T-cell (primary cell): ENCODE measurements around the gene PREX1. TPM values are rescaled to one million over a fixed set of nuclear protein-coding genes. Genes with fewer than 3 reads are reported as not detected.

Experiments used
- ATAC-seq, 4 experiments: fragments of 200-7000 bp in 3 of 4; fragments of 150-1000 bp in 1 of 4; cut with Tn5 transposase; replicated peaks in 1 of 4; 1 replicate in 3 of 4; 2 replicates in 1 of 4; pipeline ENCODE4 v1.10.0; 2021; ENCODE audit warnings: moderate library complexity in 3 of 4, mild to moderate bottlenecking in 2 of 4, moderate number of reproducible peaks in 1 of 4
- CTCF ChIA-PET, 2 donors: fragments of 300-600 bp; sonication (Branson Sonifier 250); formaldehyde crosslinking; loops; one replicate each; lab custom pipeline; 2022; ENCODE audit warnings: antibody characterized with exemption in 2 of 2; lab: Charles Lee
- POLR2A ChIA-PET, 2 donors: fragments of 300-600 bp; sonication (Branson Sonifier 250); formaldehyde crosslinking; loops; one replicate each; lab custom pipeline; 2022; ENCODE audit warnings: antibody characterized with exemption in 2 of 2; lab: Charles Lee
- DNase-seq, 35 experiments: peaks; one replicate each; pipeline versions ENCODE4 v3.0.0 to v3.0.0-alpha.2; 2013 to 2023
- H3K27ac ChIP-seq: one replicate; pipeline ENCODE4 v1.5.1; 2013; ENCODE audit warnings: low read length
- H3K27me3 ChIP-seq, 2 experiments: replicated peaks in 1 of 2; 1 replicate in 1 of 2; 2 replicates in 1 of 2; pipeline versions ENCODE4 v1.6.1 to v1.7.0; 2013; ENCODE audit warnings: low read length in 1 of 2, mixed read lengths in 1 of 2; ENCODE audit not compliant: control insufficient read depth in 2 of 2, insufficient read depth in 2 of 2; ENCODE audit errors: extremely low read depth in 1 of 2
- H3K36me3 ChIP-seq, 2 donors: 1 replicate in 1 of 2; 2 replicates in 1 of 2; pipeline versions ENCODE4 v1.6.1 to v1.7.0; 2013; ENCODE audit warnings: low read length in 1 of 2; ENCODE audit not compliant: control insufficient read depth in 2 of 2, insufficient read depth in 1 of 2; ENCODE audit errors: extremely low read depth in 1 of 2
- H3K4me1 ChIP-seq, 2 experiments: 1 replicate in 1 of 2; 2 replicates in 1 of 2; pipeline versions ENCODE4 v1.6.1 to v1.7.0; 2013; ENCODE audit warnings: low read length in 2 of 2, mixed read lengths in 1 of 2; ENCODE audit not compliant: insufficient read depth in 2 of 2, control insufficient read depth in 1 of 2; ENCODE audit errors: extremely low read depth in 1 of 2
- H3K4me3 ChIP-seq, 2 donors: 1 replicate in 1 of 2; 2 replicates in 1 of 2; pipeline versions ENCODE4 v1.5.1 to v1.7.0; 2013; ENCODE audit warnings: mild to moderate bottlenecking in 2 of 2, low read length in 1 of 2, moderate library complexity in 1 of 2; ENCODE audit not compliant: control insufficient read depth in 1 of 2; ENCODE audit errors: extremely low read depth in 1 of 2
- H3K9me3 ChIP-seq: 2 replicates; pipeline ENCODE4 v1.7.0; 2013
- H3K27ac Mint-ChIP-seq, 2 donors: one replicate each; pipeline ENCODE4 v1.8.0; 2020 to 2021; ENCODE audit warnings: mild to moderate bottlenecking in 2 of 2, mixed read lengths in 2 of 2
- H3K27me3 Mint-ChIP-seq, 2 donors: one replicate each; pipeline ENCODE4 v1.8.0; 2021 to 2022; ENCODE audit warnings: mixed read lengths in 2 of 2
- H3K36me3 Mint-ChIP-seq: one replicate; pipeline ENCODE4 v1.8.0; 2021; ENCODE audit warnings: mixed read lengths
- H3K4me1 Mint-ChIP-seq, 3 donors: one replicate each; pipeline ENCODE4 v1.8.0; 2020 to 2022; ENCODE audit warnings: mixed read lengths in 3 of 3, mild to moderate bottlenecking in 1 of 3
- H3K4me3 Mint-ChIP-seq, 3 donors: one replicate each; pipeline ENCODE4 v1.8.0; 2020 to 2022; ENCODE audit warnings: mild to moderate bottlenecking in 3 of 3, mixed read lengths in 3 of 3, moderate library complexity in 3 of 3
- H3K9me3 Mint-ChIP-seq, 3 donors: one replicate each; pipeline ENCODE4 v1.8.0; 2020 to 2022; ENCODE audit warnings: mixed read lengths in 3 of 3
- WGBS: methylation state at CpG from one replicate; pipeline ENCODE4 v1.1.5; 2013; ENCODE audit warnings: missing lambda C conversion rate; ENCODE audit not compliant: insufficient coverage; 5-methylcytosine and 5-hydroxymethylcytosine counted together
- total RNA-seq, 35 experiments: library from RNA in 6 of 35; stranded (reverse) in 6 of 35; fragments of 120-200 nt in 1 of 35; gene quantifications; one replicate each; pipeline versions ENCODE4 v1.2.1 to v1.2.4 and lab custom pipeline; 2013 to 2026

The PREX1 gene
- total RNA-seq, 5 donors from 2014 or later (not counting 1 experiment from before 2014, with no cell fraction given): 99.2 to 181 (median 137) TPM

- Mint-ChIP-seq H3K27me3 (peaks cover 4 to 23% of the 10 kb centered on the region in 2 donors), H3K36me3 (no peaks in the 10 kb centered on the region), H3K9me3 (peaks cover 2 to 4% (median 3%) of the 10 kb centered on the region in 3 donors), H3K4me3 (no peak overlapping the region), H3K27ac (no peak overlapping the region), H3K4me1 (no peaks in the 10 kb centered on the region)
- Histone ChIP-seq H3K36me3 (no peaks in the 10 kb centered on the region), H3K27ac (no peak overlapping the region), H3K9me3 (no peaks in the 10 kb centered on the region), H3K4me3 (no peak overlapping the region), H3K27me3 (peaks cover 0 to 15% of the 10 kb centered on the region in 2 experiments), H3K4me1 (no peaks in the 10 kb centered on the region)
- DNase-seq (no peak), ATAC-seq (no peak)
- 71% methylated on average over 1 of the region's 3 CpGs for WGBS
- ChIA-PET POLR2A (no interaction called here), CTCF (no interaction called here)
Observed at GRCh38 chr20:48594533-48594932, 233.3 kb downstream of the PREX1 start.

- DNase-seq (no peak), ATAC-seq (no peak)
- H3K4me3 ChIP-seq: no peak overlapping the region
- no peaks in the 10 kb centered on the region for H3K36me3 Mint-ChIP-seq
- H3K9me3 ChIP-seq: no peaks in the 10 kb centered on the region
- no peak overlapping the region for H3K27ac ChIP-seq
- H3K36me3 ChIP-seq: no peaks in the 10 kb centered on the region
- ChIA-PET POLR2A (no interaction called here), CTCF (no interaction called here)
- 93% methylated on average over 7 of the region's 8 CpGs for WGBS
- H3K9me3 Mint-ChIP-seq: peaks cover 2 to 4% (median 3%) of the 10 kb centered on the region in 3 donors
- no peaks in the 10 kb centered on the region for H3K4me1 ChIP-seq
- H3K27me3 Mint-ChIP-seq: peaks cover 3 to 14% of the 10 kb centered on the region in 2 donors
- H3K27me3 ChIP-seq: peaks cover 0 to 5% of the 10 kb centered on the region in 2 experiments
- no peak overlapping the region for H3K4me3 Mint-ChIP-seq
- no peak overlapping the region for H3K27ac Mint-ChIP-seq
- no peaks in the 10 kb centered on the region for H3K4me1 Mint-ChIP-seq
Observed at GRCh38 chr20:48592107-48592940, 235.5 kb downstream of the PREX1 start.

- no peak overlapping the region for H3K27ac Mint-ChIP-seq
- no peaks in the 10 kb centered on the region for H3K9me3 Mint-ChIP-seq
- POLR2A ChIA-PET: no interaction called here
Observed at GRCh38 chr20:48586730-48587129, 241.1 kb downstream of the PREX1 start.

DNA sequence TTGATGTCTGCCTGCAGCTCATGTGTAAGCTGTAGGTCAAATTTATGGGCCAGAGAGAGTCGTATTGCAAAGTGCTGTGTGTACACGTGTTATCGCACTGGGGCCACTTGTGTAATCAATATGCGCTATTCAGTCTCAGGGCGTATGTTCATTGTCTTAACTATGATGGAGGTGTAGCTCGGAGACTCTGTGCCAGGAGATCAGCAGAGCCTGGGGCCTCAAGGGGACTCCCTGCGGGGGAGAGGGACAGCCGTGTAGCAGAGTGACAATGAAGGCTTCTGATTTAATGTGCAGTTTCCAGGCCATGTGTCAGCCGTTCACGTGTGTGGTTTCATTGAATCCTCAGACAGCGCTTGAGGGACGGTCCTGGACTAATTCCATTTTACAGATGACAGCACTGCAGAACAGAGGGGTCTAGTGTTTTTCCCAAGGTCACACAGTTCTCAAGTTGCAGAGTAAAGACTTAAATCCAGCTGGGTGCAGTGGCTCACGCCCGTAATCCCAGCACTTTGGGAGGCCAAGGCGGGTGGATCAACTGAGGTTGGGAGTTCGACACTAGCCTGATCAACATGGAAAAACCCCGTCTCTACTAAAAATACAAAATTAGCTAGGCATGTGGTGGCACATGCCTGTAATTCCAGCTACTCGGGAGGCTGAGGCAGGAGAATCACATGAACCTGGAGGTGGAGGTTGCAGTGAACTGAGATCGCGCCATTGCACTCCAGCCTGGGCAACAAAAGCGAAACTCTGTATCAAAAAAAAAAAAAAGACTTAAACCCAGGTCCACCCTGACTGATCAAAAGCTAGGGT lies 242.5 kb downstream of the PREX1 start:
- ChIA-PET CTCF (no interaction called here), POLR2A (no interaction called here)
- H3K36me3 ChIP-seq: no peaks in the 10 kb centered on the region
- Mint-ChIP-seq H3K27me3 (peaks cover 27 to 43% of the 10 kb centered on the region in 2 donors), H3K4me3 (no peak overlapping the region), H3K36me3 (no peaks in the 10 kb centered on the region), H3K27ac (no peak overlapping the region), H3K4me1 (no peaks in the 10 kb centered on the region), H3K9me3 (no peaks in the 10 kb centered on the region)
- H3K9me3 ChIP-seq: no peaks in the 10 kb centered on the region
- no peak for ATAC-seq
- WGBS: 82% methylated on average over 15 of the region's 21 CpGs
- H3K27me3 ChIP-seq: peaks cover 0 to 28% of the 10 kb centered on the region in 2 experiments
- H3K27ac ChIP-seq: no peak overlapping the region
- no peak overlapping the region for H3K4me3 ChIP-seq
- H3K4me1 ChIP-seq: no peaks in the 10 kb centered on the region
- DNase-seq: no peak

More at GRCh38 chr20:48586730-48587129, 241.1 kb downstream of the PREX1 start:
- Histone ChIP-seq H3K4me1 (no peaks in the 10 kb centered on the region), H3K27me3 (peaks cover 0 to 28% of the 10 kb centered on the region in 2 experiments), H3K36me3 (no peaks in the 10 kb centered on the region), H3K27ac (no peak overlapping the region), H3K4me3 (no peak overlapping the region), H3K9me3 (no peaks in the 10 kb centered on the region)
- Mint-ChIP-seq H3K27me3 (peaks cover 27 to 35% of the 10 kb centered on the region in 2 donors), H3K36me3 (no peaks in the 10 kb centered on the region), H3K4me1 (no peaks in the 10 kb centered on the region), H3K4me3 (no peak overlapping the region)
- 92% methylated on average over 5 of the region's 8 CpGs for WGBS
- no peak for DNase-seq
- ATAC-seq: no peak
- CTCF ChIA-PET: interaction anchor here in 1 of 2 donors (0.5 kb wide), 1 partner anchor 410 kb away, joined by 5 read pairs; no protein-coding TSS in a partner anchor

GRCh38 chr20:48584391-48585060 lies 243.3 kb downstream of the PREX1 start:
- WGBS: 64% methylated on average over 7 of the region's 8 CpGs
- Histone ChIP-seq H3K4me3 (no peak overlapping the region), H3K36me3 (no peaks in the 10 kb centered on the region), H3K4me1 (no peaks in the 10 kb centered on the region), H3K27me3 (peaks cover 0 to 32% of the 10 kb centered on the region in 2 experiments), H3K27ac (no peak overlapping the region), H3K9me3 (no peaks in the 10 kb centered on the region)
- ChIA-PET CTCF (no interaction called here), POLR2A (no interaction called here)
- peaks cover 27 to 45% of the 10 kb centered on the region in 2 donors for H3K27me3 Mint-ChIP-seq
- no peak overlapping the region for H3K27ac Mint-ChIP-seq
- H3K36me3 Mint-ChIP-seq: no peaks in the 10 kb centered on the region
- no peak for DNase-seq
- no peak for ATAC-seq
- H3K4me3 Mint-ChIP-seq: no peak overlapping the region
- no peaks in the 10 kb centered on the region for H3K4me1 Mint-ChIP-seq
- H3K9me3 Mint-ChIP-seq: no peaks in the 10 kb centered on the region

GRCh38 chr20:48583801-48584200 lies 244.0 kb downstream of the PREX1 start:
- no peaks in the 10 kb centered on the region for H3K4me1 ChIP-seq
- 84% methylated on average over 10 of the region's 11 CpGs for WGBS
- H3K36me3 ChIP-seq: no peaks in the 10 kb centered on the region
- H3K27me3 Mint-ChIP-seq: peaks cover 27 to 47% of the 10 kb centered on the region in 2 donors
- H3K27me3 ChIP-seq: peaks cover 0 to 33% of the 10 kb centered on the region in 2 experiments
- DNase-seq (no peak), ATAC-seq (no peak)
- H3K9me3 ChIP-seq: no peaks in the 10 kb centered on the region
- POLR2A ChIA-PET: no interaction called here
- H3K27ac Mint-ChIP-seq: no peak overlapping the region
- H3K4me3 ChIP-seq: no peak overlapping the region
- no peak overlapping the region for H3K4me3 Mint-ChIP-seq
- H3K4me1 Mint-ChIP-seq: no peaks in the 10 kb centered on the region
- H3K36me3 Mint-ChIP-seq: no peaks in the 10 kb centered on the region
- H3K9me3 Mint-ChIP-seq: no peaks in the 10 kb centered on the region
- CTCF ChIA-PET: no interaction called here
- H3K27ac ChIP-seq: no peak overlapping the region
